Astrocyte of the spinal cord (primary cell): ENCODE data around the gene ZNF263.

ENCODE experiments used
- DNase-seq: peaks from one replicate; pipeline ENCODE4 v3.0.0; 2011; ENCODE audit warnings: low read depth, low spot score
- H3K4me3 ChIP-seq: 2 replicates; pipeline ENCODE4 v1.5.1; 2011; ENCODE audit warnings: low read depth, mild to moderate bottlenecking, low read length, moderate library complexity
- in situ Hi-C: cut with HindIII; loops from 2 replicates; pipeline ENCODE4 v1.10.0; 2017; ENCODE audit warnings: low sequenced_read_pairs
- TF ChIP-seq, protein P1 (sequence below): IDR thresholded peaks from 2 replicates; pipeline ENCODE4 v1.5.1; 2012; ENCODE audit warnings: low read depth, mild to moderate bottlenecking, low read length, inconsistent platforms

Gene ZNF263

DNA sequence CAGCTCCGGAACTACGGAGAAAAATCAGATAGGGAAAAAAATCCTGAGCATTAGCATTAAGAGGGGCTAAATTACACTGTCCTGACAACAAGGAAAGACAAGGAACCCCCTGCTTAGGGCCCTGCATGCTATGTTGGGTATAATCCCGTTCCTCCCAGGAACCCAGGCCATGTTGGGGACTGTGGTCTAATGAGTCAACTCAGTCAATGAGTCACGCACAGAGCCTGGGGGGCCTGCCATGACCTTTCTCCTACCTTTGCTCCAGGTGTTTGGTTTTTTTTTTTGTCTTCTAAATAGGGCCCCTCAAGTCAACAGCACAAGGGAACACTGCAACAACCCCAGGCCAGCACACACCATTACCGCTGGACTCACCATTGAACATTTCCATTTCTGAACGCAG is 39.4 kb upstream of the ZNF263 start:
- TF ChIP-seq, protein P1, sequence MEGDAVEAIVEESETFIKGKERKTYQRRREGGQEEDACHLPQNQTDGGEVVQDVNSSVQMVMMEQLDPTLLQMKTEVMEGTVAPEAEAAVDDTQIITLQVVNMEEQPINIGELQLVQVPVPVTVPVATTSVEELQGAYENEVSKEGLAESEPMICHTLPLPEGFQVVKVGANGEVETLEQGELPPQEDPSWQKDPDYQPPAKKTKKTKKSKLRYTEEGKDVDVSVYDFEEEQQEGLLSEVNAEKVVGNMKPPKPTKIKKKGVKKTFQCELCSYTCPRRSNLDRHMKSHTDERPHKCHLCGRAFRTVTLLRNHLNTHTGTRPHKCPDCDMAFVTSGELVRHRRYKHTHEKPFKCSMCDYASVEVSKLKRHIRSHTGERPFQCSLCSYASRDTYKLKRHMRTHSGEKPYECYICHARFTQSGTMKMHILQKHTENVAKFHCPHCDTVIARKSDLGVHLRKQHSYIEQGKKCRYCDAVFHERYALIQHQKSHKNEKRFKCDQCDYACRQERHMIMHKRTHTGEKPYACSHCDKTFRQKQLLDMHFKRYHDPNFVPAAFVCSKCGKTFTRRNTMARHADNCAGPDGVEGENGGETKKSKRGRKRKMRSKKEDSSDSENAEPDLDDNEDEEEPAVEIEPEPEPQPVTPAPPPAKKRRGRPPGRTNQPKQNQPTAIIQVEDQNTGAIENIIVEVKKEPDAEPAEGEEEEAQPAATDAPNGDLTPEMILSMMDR: no peak
- H3K4me3 ChIP-seq: no peak overlapping the region
- DNase-seq: no peak
- in situ Hi-C loops: no loop called here

DNA sequence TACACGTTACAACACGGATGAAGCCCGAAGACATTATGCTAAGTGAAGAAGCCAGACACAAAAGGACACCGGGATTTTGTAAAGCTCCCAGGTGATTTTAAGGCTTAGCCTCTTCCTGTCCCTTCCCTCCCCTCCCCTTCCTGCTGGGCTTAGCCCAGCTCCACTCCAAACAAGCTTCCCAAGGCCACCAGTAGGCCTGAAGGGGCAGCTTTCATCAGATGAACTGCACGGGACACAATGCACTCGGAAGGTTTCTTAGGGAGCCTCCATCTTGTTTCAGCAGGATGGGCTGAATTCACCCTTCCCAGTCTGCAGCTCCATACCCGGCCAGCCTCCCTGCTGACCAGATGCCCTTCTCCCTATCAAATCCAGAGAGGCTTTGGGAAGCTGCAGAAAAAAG is 37.3 kb upstream of the ZNF263 start:
- TF ChIP-seq, protein P1: no peak
- H3K4me3 ChIP-seq: no peak overlapping the region
- in situ Hi-C loops: no loop called here
- DNase-seq: no peak

DNA sequence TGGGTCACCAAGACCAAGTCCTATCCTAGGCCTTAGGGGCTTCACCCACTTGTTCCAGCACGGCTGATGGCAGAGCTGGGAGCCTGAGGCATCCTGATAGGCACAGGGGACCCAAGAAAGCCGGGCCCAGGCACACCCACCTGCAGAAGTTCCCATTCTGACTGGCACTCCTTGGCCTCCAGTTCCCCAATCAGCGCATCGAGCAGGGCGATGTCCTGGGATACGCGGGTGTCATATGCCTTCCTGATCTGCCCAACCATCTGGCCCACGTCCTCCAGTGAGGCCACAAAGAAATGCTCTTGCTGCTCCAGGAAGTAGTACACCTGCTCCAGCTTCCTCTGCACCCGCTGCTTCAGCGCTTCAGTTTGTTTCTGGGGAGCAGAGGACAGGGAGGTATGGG is 36.4 kb upstream of the ZNF263 start:
- no peak overlapping the region for H3K4me3 ChIP-seq
- DNase-seq: no peak
- TF ChIP-seq, protein P1: no peak
- in situ Hi-C loops: no loop called here

DNA sequence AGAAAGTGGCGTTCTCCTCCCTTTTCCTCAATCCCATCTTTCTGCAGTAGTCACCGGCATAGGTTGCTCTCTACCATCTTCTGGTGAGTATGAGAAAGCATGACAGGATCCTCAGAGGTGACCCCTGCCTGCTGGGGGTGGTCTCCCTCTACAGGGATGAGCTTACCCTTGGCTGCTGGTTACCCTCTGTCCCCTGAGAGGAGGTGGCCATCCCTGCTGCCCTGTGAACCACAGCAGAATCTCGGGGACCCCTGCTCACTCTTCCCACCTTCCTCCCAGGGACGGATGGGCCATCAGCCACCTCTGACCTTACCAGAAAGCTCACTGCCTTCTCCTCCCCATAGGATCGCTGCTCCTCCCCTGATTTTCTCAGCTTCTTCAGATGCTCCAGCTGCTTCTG is 34.7 kb upstream of the ZNF263 start:
- in situ Hi-C loops: no loop called here
- DNase-seq: no peak
- no peak overlapping the region for H3K4me3 ChIP-seq
- TF ChIP-seq, protein P1: no peak

DNA sequence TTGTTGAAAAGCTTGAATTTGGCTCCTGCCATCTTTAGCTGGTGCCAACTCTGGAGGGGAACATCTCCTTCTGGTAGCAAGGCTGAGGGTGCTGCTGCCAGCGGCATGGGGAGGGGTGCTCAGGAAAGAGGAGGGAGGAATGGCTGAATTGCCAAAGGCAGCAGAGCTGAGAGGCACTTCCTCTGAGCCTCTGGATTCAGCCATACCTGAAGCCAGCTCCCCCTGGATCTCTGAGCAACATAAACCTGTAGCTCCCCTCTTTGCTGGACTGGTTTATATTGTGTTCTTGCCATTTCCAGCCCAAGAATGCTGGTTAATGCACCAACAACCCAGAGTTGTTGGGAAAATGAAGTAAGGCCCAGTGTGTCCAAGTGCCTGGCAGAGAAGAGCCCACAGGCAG is 34.3 kb upstream of the ZNF263 start:
- H3K4me3 ChIP-seq: no peak overlapping the region
- no peak for DNase-seq
- TF ChIP-seq, protein P1: no peak
- in situ Hi-C loops: no loop called here

DNA sequence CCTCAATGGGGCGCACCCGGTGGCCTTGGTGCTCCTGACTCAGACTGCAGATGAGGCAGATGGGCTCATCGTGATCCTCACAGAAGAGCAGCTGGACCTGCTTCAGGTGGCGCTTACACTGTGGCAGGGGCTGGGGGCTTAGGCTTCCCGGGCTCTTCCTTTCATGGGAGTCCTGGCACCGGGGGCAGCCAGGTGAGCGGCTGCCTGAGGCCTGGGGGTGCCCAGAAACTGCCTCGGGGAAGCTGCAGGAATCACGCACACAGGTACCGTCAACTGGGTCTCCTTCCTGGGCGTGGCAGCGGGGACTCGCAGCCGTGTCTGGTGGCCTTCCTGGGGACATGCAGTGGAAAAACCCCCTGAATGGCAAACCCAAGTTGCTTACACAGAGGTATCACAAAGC is 33.8 kb upstream of the ZNF263 start:
- in situ Hi-C loops: no loop called here
- TF ChIP-seq, protein P1: no peak
- no peak overlapping the region for H3K4me3 ChIP-seq
- DNase-seq: no peak

DNA sequence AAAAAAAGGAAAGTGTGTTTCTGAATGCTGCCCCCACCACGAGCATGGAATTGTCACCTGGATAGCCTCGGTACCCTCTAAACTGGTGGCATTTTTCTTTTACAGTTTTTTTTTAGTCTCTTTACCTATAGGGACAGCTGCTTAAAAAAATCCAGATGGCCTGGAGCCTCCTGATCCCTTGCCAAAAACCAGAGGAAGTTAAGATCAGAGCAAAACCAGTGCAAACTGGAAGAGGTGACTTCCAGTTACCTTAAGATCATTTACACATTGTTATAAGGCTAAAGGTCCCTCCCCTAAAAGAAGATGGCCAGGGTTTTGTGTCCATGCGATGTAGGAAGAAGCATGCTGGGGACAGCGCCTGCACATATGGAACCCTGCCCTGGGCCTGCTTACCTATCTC is 30.3 kb upstream of the ZNF263 start:
- TF ChIP-seq, protein P1: no peak
- in situ Hi-C loops: no loop called here
- DNase-seq: no peak
- H3K4me3 ChIP-seq: no peak overlapping the region
